HUDEP-2 (cell line): Measurements from ENCODE around the gene SLC16A1.
"Not testable (repeated sequence)": the region's sequence is repeated elsewhere in the genome, so short reads cannot be mapped to it uniquely, and the experiment has no call there.

ENCODE experiments used
- DNase-seq, 76 experiments: peaks; one replicate each; lab custom pipeline; 2025; ENCODE audit not compliant: unreplicated experiment in 76 of 76; lab: John Stamatoyannopoulos, UW

Gene SLC16A1

DNA sequence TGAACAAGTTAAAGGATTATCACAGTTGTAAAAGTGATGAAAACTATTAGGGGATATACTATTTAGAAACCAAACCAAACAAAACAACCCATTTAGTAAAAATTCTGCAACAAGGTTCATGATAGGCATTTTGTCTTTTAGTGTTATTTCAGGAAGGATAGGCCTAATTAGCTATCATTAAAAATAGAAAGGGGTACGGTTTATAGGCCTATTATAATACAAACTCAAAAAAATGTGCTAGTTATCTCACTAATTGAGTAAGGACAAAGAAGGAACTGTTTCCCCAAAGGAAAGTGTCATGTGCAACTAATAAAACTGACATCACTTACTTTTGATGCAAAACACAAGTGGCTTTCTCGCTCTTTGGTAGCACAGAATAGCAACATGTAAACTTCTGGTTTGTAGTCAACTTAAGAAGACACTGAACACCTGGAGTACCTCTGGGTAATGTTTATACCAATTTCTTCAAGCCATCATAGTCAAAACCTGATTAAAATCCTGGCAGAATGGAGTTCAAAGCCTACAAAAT is 28.5 kb downstream of the SLC16A1 start:
- no peak for DNase-seq

DNA sequence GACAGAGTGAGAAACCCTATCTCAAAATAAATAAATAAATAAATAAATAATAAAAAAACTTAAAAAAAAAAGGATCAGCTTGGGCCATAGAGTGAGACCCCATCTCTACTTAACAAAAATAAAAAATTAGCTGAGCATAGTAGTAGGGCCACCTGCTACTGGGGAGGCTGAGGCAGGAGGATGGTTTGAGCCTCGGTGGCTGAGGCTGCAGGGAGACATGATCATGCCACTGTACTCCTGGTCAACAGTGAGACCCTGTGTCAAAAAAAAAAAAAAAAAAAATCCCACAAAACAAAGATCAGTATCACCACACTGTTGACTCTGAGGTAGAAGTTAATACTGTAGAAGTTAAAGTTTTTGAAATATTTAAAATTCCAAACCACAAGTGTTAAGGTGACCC is 29.1 kb downstream of the SLC16A1 start:
- no peak for DNase-seq

DNA sequence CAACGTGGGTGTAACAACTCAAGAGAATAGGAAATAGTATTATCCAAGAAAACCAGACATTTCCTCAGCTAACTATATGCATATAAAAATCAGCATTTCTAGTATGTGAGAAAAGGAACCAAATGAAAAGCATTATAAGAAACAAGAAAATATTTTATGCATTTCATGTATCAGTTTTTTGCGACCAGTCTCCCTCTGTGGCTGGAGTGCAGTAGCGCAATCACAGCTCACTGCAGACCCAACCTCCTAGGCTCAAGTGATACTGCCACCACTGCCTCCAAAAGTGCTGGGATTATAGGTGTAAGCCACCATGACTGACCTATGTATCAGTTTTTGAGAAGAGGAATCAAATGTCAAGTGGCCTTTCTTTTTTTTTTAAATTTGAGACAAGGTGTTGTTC is 31.0 kb downstream of the SLC16A1 start:
- no peak for DNase-seq

DNA sequence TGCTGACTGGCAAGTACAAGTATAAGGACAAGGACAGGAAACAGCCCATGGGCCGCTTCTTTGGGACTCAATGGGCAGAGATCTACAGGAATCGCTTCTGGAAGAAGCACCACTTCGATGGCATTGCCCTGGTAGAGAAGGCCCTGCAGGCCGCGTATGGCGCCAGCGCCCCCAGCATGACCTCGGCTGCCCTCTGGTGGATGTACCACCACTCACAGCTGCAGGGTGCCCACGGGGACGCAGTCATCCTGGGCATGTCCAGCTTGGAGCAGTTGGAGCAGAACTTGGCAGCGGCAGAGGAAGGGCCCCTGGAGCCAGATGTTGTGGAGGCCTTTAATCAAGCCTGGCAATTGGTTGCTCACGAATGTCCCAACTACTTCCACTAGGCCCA is 32.0 kb downstream of the SLC16A1 start:
- DNase-seq: no peak

DNA sequence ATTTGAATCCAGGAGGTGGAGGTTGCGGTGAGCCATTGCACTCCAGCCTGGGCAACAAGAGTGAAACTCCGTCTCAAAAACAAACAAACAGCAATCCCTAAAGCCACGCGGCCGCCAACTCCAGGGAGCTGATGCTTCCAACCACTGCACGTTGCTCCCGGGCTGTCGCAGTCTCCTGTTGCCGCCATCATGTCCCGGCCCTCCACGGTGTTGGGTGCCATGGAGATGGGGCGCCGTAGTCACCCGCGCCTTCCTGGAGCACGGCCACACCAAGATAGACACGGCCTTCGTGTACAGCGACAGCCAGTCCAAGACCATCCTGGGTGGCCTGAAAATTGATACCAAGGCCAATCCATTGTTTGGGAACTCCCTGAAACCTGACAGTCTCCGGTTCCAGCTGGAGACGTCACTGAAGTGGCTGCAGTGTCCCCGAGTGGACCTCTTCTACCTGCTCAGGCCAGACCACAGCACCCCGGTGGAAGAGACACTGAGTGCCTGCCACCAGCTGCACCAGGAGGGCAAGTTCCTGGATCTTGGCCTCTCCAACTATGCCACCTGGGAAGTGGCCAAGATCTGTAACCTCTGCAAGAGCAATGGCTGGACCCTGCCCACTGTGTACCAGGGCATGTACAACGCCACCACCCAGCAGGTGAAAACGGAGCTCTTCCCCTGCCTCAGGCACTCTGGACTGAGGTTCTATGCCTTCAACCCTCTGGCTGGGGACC is 32.6 kb downstream of the SLC16A1 start:
- no peak for DNase-seq

DNA sequence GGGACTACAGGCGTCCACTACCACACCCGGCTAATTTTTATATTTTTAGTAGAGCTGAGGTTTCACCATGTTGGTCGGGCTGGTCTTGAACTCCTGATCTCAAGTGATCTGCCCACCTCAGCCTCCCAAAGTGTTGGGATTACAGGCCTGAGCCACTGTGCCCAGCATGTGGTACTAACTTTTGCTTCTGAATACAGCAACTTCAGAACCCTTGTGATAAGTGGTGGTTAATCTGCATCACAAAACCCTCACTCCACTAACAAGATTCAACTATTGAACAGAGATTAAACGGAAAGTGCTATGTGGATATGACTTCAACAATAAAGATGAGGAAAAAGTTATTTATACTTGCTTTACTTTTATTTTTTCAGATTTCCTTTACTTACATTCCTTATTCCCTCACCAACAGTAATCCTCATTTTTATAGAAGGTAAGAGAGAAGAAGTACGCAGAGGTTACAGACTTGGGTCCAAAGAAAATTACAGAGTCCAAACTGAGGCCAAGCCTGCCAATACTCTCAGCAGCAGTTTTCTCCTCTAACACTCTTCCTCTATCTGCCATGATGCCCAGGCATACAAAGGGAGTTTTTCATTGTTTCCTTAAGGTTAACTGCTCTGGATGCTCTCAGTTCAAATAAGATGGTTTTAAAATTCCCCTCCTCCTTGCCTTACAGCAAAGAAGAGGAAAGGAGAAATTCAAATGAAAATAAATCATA is 44.3 kb downstream of the SLC16A1 start:
- no peak for DNase-seq

DNA sequence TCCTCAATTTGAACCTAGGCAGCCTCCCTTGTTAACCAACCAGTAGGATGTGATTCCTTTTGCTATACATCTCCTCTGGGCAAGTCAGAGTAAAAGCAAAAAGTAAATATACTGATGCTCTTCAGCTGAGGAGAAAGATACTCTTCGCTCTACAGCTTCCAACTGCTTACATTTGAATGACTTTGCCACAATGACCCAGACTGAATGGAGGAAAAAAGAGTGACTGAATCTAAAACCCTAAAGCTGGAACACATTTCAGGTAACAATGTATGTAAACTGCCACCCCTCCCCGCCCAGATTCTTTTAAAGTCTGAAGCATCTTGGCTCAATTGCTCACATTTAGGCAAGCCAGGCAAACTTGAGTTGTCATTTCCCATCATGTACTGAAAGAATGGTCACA is 46.1 kb downstream of the SLC16A1 start:
- DNase-seq: no peak

DNA sequence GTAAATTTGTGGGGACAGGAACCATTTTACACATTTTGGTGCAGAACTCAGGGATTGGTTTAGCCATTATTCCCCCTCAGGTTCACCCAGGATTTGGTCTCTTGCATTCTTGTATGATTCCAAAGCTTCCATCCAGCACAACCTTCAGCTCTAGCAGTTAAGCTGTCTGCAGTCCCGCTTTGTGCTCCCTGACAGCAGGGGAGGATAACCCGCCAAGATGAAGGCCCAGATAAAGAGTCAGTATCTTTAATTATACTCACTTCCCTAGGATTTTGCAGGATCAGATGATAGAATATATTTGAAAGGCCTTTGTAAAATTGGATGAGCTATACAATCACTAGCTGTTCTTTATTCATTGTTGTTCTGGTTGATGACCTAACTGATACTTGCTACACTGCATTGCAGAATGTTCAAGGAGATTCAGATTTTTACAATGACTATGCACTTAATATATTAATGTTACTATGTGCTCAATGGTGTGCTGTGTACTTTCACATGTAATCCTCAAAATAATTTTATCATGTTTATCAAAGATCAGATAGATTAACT is 49.8 kb downstream of the SLC16A1 start:
- no peak for DNase-seq

DNA sequence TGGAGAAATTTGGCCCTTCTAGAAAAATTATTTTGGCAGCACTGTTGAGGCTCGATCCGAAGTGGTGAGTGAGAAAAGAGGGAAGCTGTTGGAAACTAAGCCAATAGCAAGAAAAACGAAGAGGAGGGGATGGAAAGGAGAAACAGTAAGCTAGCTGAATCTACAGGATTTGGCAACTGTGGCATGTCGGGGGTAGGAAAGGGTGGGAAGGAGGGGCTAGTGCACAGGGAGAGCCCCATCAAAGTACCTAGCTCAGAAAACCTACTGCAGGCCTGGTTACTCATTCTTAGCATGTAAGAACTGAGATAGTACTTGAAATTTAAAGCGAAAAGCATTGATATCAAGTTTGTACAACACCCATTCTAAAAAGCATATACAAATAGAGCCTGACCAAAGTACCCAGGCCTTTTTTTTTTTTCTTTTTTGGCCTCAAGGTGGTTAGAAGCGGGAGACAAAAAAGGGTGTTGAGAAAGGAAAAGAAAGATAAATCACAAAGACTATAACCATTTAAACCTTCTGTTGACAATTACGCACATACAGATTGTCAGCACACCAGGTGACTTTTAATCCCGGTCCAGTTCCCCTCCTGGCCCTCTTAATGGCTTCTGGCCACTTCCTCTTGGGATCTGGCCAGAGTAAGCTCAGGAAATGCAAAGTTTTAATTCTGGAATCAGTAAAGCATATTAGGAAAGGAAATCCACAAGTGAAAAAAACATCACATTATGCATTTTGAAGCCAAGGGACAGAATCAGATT is 50.4 kb downstream of the SLC16A1 start:
- no peak for DNase-seq

DNA sequence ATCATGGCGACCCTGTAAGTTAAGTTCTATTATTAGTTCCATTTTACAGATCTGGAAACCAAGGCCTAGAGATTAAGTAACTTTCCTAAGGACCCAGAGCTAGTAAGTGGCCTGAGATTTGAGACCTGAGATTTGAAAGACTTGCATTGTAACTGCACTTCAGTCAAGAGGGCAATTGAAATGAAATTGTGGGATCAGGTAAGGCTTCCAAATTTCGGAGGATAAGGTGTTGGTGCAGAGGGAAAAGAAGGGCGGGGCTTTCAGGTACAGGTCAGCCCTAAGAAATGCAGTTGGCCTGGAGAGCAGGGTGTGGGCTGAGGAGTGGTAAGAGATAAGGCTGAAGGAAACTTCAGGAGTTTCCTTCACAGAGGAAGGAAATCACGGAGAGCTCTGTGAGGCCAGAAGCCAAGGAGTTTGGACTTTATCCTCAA is 51.1 kb downstream of the SLC16A1 start:
- DNase-seq: peak in 2 of 76 experiments; percentile 7 to 17

DNA sequence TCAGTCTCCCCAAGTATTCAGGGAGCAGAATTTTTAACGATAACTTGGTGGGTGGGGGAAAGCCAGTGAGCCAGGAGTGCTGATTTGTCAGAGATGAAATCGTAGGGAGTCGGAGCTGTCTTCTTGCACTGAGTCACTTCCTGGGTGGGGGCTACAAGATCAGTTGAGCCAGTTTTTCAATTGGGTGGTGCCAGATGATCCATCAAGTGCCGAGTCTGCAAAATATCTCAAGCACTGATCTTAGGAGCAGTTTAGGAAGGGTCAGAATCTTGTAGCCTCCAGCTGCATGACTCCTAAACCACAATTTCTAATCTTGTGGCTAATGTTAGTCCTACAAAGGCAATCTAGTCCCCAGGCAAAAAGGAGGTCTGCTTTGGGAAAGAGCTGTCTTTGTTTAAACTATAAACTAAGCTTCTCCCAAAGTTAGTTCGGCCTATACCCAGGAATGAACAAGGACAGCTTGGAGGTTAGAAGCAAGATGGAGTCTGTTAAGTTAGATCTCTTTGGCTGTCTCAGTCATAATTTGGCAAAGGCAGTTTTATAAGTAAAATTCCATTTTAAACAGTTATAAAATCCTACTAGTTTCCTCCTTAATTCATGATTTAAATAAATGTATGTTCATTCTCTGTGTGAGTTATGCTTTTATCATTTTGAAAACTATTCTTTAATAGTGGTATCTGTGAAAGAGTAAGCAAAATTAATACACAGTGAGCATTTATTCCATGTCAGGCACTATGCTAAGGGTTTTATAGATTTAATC is 51.7 kb downstream of the SLC16A1 start:
- DNase-seq: peak in 68 of 76 experiments; percentile 11 to 94 (median 66)

DNA sequence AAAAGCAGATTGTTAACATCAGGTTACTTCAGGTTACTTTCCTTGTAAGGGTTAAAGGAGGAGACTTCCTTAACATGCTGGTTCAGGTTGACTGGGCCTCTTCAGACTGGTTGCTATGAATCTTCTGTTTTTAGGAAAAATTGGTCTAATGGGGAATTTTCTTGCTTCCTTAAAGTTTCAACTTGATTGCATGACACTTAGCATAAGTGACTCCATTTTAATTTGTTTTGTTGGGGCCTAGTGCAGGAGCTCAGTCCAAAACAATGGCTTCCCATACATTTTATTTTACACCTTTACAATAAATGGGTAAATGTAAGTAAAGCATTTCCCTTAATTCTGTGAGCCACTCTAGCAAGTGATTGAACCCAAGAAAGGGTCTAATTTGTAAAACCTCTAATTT is 53.8 kb downstream of the SLC16A1 start:
- no peak for DNase-seq

DNA sequence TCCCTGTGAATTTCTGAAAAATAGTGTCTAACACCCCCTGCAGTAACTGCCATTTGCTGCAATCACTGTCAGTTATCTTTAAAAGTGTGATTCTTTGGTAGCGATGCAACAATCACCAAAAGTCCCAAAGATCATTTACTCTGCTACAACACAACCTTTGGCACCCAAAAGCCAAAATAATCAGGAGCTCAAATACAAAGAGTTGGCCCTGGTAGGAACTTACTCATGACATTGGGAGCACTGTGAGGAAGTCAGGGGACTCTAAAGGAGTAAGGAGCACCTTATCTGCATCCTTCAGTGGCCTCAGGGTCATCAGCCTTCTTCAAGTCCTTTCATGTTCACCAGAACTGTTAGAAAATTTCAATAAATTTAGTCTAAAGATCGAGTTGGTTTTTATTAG is 54.6 kb downstream of the SLC16A1 start:
- no peak for DNase-seq

DNA sequence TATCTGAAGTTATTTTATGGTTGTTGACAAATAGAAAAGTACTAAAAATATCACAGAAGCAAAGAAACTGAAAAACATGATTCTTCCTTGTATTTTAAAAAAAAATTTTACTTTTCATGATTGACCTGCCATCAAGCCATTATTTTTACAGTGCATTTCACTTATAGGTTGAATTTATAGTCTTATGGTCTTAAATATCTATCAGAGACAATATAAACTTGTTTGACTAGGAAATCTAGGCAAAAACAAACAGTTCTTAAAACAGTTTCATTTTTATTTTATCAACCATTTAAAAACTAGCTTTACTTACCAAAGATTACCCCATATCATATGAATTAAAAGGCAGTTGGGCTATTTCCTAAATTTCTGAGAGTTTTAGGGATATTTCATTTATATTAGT is 59.2 kb downstream of the SLC16A1 start:
- DNase-seq: no peak

DNA sequence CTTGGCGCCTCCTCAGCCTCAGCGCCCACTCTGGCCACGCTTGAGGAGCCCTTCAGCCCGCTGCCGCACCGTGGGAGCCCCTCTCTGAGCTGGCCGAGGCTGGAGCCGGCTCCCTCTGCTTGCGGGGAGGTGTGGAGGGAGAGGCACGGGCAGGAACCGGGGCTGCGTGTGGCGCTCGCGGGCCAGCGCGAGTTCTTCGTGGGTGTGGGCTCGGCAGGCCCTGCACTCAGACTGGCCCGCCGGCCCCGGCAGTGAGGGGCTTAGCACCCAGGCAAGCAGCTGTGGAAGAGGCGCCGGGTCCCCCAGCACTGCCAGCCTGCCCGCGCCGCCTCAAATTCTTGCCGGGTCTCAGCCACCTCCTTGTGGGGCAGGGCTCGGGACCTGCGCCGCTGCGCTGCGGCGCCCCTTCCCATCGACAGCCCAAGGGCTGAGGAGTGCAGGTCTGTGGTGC is 61.4 kb downstream of the SLC16A1 start:
- DNase-seq: no peak

DNA sequence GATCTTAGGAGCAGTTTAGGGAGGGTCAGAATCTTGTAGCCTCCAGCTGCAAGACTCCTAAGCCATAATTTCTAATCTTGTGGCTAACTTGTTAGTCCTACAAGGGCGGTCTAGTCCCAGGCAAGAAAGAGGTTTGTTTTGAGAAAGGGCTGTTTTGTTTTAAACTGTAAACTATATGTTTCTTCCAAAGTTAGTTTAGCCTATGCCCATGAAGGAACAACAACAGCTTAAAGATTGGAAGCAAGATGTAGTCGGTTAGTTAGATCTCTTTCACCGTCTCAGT is 62.0 kb downstream of the SLC16A1 start:
- DNase-seq: peak in 4 of 76 experiments; percentile 41 to 68 (median 62)

DNA sequence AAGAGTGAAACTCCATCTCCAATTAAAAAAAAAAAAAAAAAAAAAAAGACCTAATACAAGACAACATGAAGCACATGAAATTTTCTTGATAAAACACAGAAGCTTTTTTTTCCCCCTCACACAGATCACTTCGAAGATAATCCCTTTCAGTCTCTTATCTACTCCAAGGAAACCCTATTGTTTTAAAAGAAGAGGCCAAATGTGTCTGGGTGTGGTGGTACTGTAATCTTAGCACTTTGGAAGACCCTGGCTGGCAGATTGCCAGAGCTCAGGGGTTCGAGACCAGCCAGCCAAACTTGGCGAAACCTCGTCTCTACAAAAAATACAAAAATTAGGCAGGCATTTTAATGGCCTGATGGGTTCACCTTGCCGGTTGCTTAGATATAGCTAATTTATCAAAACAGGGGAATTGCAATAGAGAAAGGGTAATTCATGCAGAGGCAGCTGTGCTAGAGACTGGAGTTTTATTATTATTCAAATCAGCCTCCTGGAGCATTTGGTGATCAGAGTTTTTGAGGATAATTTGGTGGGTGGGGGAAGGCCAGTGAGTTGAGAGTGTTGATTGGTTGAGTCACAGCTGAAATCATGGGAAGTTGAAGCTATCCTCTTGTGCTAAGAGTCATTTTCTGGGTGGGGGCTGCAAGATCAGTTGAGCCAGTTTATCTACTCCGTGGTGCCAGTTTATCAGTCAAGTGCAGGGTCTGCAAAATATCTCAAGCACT is 62.5 kb downstream of the SLC16A1 start:
- DNase-seq: peak in 71 of 76 experiments; percentile 21 to 95 (median 75)

DNA sequence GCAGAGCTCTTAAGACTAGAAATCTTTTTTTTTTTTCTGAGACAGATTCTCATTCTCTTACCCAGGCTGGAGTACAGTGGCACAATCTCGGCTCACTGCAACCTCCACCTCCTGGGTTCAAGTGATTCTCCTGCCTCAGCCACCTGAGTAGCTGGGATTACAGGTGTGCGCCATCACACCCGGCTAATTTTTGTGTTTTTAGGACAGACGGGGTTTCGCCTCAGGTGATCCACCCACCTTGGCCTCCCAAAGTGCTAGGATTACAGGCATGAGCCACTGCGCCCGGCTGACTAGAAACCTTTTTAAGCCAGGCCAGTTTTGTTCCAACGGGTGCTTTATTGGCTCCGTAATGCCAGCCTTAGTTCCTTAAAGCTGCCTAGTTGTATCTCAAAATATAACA is 66.1 kb downstream of the SLC16A1 start:
- DNase-seq: not testable (repeated sequence)

DNA sequence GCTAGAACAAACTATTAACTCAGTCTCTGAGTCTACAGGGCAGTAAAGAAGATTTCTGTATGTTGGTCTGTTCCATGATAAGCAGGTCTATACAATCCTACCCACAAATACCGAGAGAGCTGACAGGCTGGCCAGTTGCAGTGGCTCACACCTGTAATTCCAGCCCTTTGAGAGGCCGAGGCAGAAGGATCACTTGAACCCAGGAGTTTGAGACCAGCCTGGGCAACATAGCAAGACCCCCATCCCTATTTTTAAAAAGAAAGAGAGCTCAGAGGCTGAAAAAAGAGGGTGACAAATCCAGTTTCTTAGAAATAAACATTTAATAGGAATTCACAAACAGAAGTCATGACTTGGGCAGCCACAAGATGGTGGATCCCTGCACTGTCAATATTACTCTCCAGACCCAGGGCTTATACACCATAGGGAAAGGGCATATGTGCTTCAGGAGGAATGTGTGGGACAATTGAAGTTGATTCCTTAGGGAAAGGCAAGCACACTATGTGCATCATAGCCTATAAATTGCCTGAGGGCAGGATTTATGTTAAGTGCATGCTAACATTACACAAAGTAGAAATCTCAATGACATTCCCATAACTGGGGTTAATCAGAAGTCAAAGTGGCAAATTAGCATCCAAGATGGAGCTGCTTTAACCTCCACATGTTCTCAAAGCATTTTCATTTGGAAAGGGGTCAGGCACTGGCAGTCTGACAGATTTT is 66.8 kb downstream of the SLC16A1 start:
- DNase-seq: no peak
